Esophagus muscularis mucosa (tissue), 4 donors: ENCODE data around the gene NIPAL4. TPM values are rescaled to one million over a fixed set of nuclear protein-coding genes. Genes with fewer than 3 reads are reported as not detected.

Experiments
- DNase-seq: peaks from one replicate; pipeline ENCODE4 v3.0.0-alpha.2; 2017; ENCODE audit errors: extremely low spot score
- H3K27ac ChIP-seq, 4 donors: fragments of 200-600 bp; sonication (generic); replicated peaks in 1 of 4; 1 replicate in 3 of 4; 2 replicates in 1 of 4; pipeline ENCODE4 v1.5.1; 2016 to 2019; ENCODE audit warnings: mild to moderate bottlenecking in 1 of 4
- H3K27me3 ChIP-seq, 4 donors: fragments of 200-600 bp; sonication (generic); one replicate each; pipeline versions ENCODE4 v1.5.1 to v1.6.0; 2016 to 2019
- H3K36me3 ChIP-seq, 4 donors: fragments of 200-600 bp; sonication (generic); one replicate each; pipeline ENCODE4 v1.5.1; 2016 to 2019
- H3K4me1 ChIP-seq, 4 donors: fragments of 200-600 bp; sonication (generic); one replicate each; pipeline ENCODE4 v1.5.1; 2016 to 2019
- H3K4me3 ChIP-seq, 4 donors: fragments of 200-600 bp; sonication (generic); 1 replicate in 2 of 4; 2 replicates in 2 of 4; pipeline ENCODE4 v1.5.1; 2016 to 2019; ENCODE audit warnings: mild to moderate bottlenecking in 4 of 4, moderate library complexity in 1 of 4
- H3K9me3 ChIP-seq, 4 donors: fragments of 200-600 bp; sonication (generic); 1 replicate in 3 of 4; 2 replicates in 1 of 4; pipeline ENCODE4 v1.5.1; 2016 to 2019
- EP300 ChIP-seq: sonication (generic); formaldehyde crosslinking; IDR thresholded peaks from one replicate; pipeline ENCODE4 v1.6.1; 2017; ENCODE audit warnings: antibody characterized with exemption
- POLR2A ChIP-seq: fragments of 450-650 bp; IDR thresholded peaks from one replicate; pipeline ENCODE4 v1.6.1; 2017; ENCODE audit warnings: antibody characterized with exemption, moderate library complexity, mild to moderate bottlenecking, low read depth
- POLR2AphosphoS5 ChIP-seq, 2 donors: sonication (generic); formaldehyde crosslinking; IDR thresholded peaks; one replicate each; pipeline ENCODE4 v1.6.1; 2017; ENCODE audit warnings: antibody characterized with exemption in 2 of 2
- WGBS: methylation state at CpG from one replicate; pipeline ENCODE4 v1.1.5; 2018; 5-methylcytosine and 5-hydroxymethylcytosine counted together
- intact Hi-C: fragments of 100-400 bp; cut with DNase I; formaldehyde crosslinking; loops from one replicate; pipeline ENCODE4 v1.15.1; 2023
- total RNA-seq, 4 donors: library from RNA; depleted of rRNA; stranded (reverse); fragments of >200 nt; gene quantifications; one replicate each; pipeline versions ENCODE4 v1.1.0 to v1.2.1, GENCODE V29; 2016
- TF ChIP-seq, protein P1 (sequence below), 3 experiments: fragments of 200-600 bp in 2 of 3; fragments of 450-650 bp in 1 of 3; sonication (generic) in 2 of 3; IDR thresholded peaks; one replicate each; pipeline ENCODE4 v1.5.1; 2017 to 2019; ENCODE audit warnings: antibody characterized with exemption in 3 of 3, mild to moderate bottlenecking in 2 of 3, moderate library complexity in 1 of 3

The NIPAL4 gene
- total RNA-seq, 4 donors from 2014 or later, result 1.6 to 4.2 (median 2.6) TPM

DNA sequence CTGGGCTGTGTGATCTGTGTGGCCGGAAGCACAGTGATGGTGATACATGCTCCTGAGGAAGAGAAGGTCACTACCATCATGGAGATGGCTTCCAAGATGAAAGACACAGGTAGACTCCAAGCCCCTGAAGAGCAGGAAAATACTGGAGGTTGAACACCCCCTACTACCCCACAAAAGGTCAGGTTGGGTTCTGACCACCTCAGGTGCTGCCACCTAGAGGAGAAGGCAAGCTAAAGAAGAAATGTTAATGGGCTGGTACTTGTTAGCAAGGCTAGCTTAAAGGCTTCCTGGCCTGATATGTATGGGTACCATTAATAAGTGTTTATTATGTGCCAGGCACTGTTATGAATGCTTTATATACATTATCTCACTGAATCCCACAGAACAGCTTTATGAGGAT is 11.7 kb downstream of the NIPAL4 start:
- peaks cover 0 to 44% (median 6%) of the 10 kb centered on the region in 4 donors for H3K36me3 ChIP-seq
- H3K4me1 ChIP-seq, result peaks cover 10 to 42% (median 28%) of the 10 kb centered on the region in 4 donors
- H3K9me3 ChIP-seq, result no peaks in the 10 kb centered on the region
- DNase-seq, result no peak
- intact Hi-C loops, result no loop called here
- no peaks in the 10 kb centered on the region for H3K27me3 ChIP-seq
- TF ChIP-seq POLR2A, result no peak
- TF ChIP-seq, protein P1, sequence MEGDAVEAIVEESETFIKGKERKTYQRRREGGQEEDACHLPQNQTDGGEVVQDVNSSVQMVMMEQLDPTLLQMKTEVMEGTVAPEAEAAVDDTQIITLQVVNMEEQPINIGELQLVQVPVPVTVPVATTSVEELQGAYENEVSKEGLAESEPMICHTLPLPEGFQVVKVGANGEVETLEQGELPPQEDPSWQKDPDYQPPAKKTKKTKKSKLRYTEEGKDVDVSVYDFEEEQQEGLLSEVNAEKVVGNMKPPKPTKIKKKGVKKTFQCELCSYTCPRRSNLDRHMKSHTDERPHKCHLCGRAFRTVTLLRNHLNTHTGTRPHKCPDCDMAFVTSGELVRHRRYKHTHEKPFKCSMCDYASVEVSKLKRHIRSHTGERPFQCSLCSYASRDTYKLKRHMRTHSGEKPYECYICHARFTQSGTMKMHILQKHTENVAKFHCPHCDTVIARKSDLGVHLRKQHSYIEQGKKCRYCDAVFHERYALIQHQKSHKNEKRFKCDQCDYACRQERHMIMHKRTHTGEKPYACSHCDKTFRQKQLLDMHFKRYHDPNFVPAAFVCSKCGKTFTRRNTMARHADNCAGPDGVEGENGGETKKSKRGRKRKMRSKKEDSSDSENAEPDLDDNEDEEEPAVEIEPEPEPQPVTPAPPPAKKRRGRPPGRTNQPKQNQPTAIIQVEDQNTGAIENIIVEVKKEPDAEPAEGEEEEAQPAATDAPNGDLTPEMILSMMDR (IDR thresholded peaks at IDR 0.05), result peak; percentile 37 to 55 (median 47)
- H3K27ac ChIP-seq, result peak overlapping the region in 1 of 4 donors; percentile 10
- WGBS, result 100% methylated on average over 1 of the region's 1 CpG
- H3K4me3 ChIP-seq, result no peak overlapping the region

DNA sequence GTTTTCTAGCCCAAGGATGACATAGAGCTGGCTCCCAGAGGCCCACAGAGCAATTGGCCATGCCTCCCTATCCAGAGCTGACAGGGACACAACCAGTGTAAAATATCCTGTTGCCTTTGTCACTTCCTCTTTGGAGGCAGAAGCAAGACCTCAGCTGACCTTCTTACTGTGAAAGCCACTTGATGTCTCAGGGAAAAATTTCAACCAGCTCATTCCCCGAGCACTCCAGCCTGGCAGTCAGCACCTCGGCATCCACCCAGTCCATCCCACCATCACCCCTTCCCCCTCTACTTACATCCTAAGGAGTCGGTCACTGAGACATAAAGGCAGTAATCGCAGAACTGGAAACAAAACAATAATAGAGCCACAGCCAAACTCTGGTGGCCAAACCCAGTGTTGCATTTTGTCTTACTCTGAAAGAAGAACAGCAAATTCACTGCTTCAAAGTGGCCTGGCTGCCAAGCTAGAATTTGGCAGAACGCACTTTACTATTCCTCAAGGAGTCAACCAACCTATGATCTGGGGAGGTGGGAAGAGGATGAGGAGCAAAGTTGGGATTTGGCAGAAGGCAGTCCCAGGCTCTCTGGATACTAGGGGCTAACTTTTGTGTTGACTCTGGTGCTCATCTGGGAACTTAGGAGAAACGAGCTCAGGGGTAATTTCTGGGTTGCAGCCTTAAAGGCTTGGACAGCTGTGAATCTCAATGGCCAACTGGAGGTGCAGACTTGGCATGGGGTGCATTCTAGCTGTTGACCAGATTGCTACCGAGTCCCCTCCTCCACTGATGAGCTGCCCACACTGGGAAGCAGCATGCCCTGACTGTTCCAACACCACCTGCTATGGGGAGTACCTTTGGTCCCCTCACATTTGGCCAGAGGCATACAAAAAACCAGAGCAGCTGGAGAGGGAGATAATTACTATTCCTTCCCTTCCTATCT is 13.6 kb downstream of the NIPAL4 start:
- H3K27ac ChIP-seq, result peak overlapping the region in 2 of 4 donors; percentile 18 to 42
- peaks cover 0 to 44% (median 6%) of the 10 kb centered on the region in 4 donors for H3K36me3 ChIP-seq
- peaks cover 0 to 3% (median 0%) of the 10 kb centered on the region in 4 donors for H3K27me3 ChIP-seq
- intact Hi-C loops, result no loop called here
- H3K4me1 ChIP-seq, result peaks cover 10 to 59% (median 46%) of the 10 kb centered on the region in 4 donors
- TF ChIP-seq, protein P1 (IDR thresholded peaks at IDR 0.05), result no peak
- TF ChIP-seq POLR2AphosphoS5 (IDR thresholded peaks at IDR 0.05), result no peak
- TF ChIP-seq POLR2A, result no peak
- no peak for TF ChIP-seq EP300
- DNase-seq, result no peak
- WGBS, result 75% methylated on average over 6 of the region's 7 CpGs
- H3K9me3 ChIP-seq, result no peaks in the 10 kb centered on the region
- H3K4me3 ChIP-seq, result no peak overlapping the region

GRCh38 chr5:157475432-157475831 is 15.4 kb downstream of the NIPAL4 start:
- intact Hi-C loops, result no loop called here
- Histone ChIP-seq H3K27ac (peak overlapping the region in 3 of 4 donors; percentile 11 to 42 (median 18)), H3K36me3 (peaks cover 7 to 57% (median 11%) of the 10 kb centered on the region in 4 donors), H3K4me1 (peaks cover 10 to 67% (median 55%) of the 10 kb centered on the region in 4 donors), H3K4me3 (no peak overlapping the region), H3K27me3 (peaks cover 0 to 3% (median 0%) of the 10 kb centered on the region in 4 donors), H3K9me3 (no peaks in the 10 kb centered on the region)
- DNase-seq, result no peak
- TF ChIP-seq POLR2A, result no peak
- no peak for TF ChIP-seq EP300
- TF ChIP-seq, protein P1 (IDR thresholded peaks at IDR 0.05), result no peak
- TF ChIP-seq POLR2AphosphoS5 (IDR thresholded peaks at IDR 0.05), result no peak
- 89% methylated on average over 3 of the region's 3 CpGs for WGBS

GRCh38 chr5:157476702-157477408 is 16.8 kb downstream of the NIPAL4 start:
- intact Hi-C loops, result loop anchor here (1.0 to 2.0 kb wide), 2 partner anchors 44 to 111 kb away; no protein-coding TSS in a partner anchor
- DNase-seq, result no peak
- WGBS, result 61% methylated on average over 7 of the region's 7 CpGs
- Histone ChIP-seq H3K27me3 (peaks cover 0 to 3% (median 0%) of the 10 kb centered on the region in 4 donors), H3K36me3 (peaks cover 17 to 72% (median 24%) of the 10 kb centered on the region in 4 donors), H3K9me3 (no peaks in the 10 kb centered on the region), H3K4me3 (no peak overlapping the region), H3K4me1 (peaks cover 10 to 64% (median 55%) of the 10 kb centered on the region in 4 donors), H3K27ac (peak overlapping the region; percentile 60 to 84 (median 77))
- no peak for TF ChIP-seq POLR2A
- TF ChIP-seq POLR2AphosphoS5 (IDR thresholded peaks at IDR 0.05), result peak in 1 of 2 donors; percentile 20
- TF ChIP-seq, protein P1 (IDR thresholded peaks at IDR 0.05), result peak; percentile 73 to 82 (median 79)
- TF ChIP-seq EP300, result no peak
